Naive thymus-derived CD4-positive, alpha-beta T cell (primary cell): ENCODE measurements around the gene DUXB. TPM values are rescaled to one million over a fixed set of nuclear protein-coding genes. Genes with fewer than 3 reads are reported as not detected.

ENCODE experiments used
- ATAC-seq: fragments of 150-1000 bp; cut with Tn5 transposase; 2 replicates; pipeline ENCODE4 v1.10.0; 2021; ENCODE audit warnings: mild to moderate bottlenecking, moderate library complexity
- CTCF ChIA-PET: fragments of 350-600 bp; sonication (Branson Sonifier 250); formaldehyde crosslinking; loops from one replicate; lab custom pipeline; 2021; ENCODE audit warnings: antibody characterized with exemption; lab: Charles Lee
- POLR2A ChIA-PET: fragments of 350-600 bp; sonication (Branson Sonifier 250); formaldehyde crosslinking; loops from one replicate; lab custom pipeline; 2021; ENCODE audit warnings: antibody characterized with exemption, inconsistent platforms; lab: Charles Lee
- DNase-seq, 9 donors: peaks; one replicate each; pipeline versions ENCODE4 v3.0.0 to v3.0.0-alpha.2; 2020 to 2022; ENCODE audit warnings: mixed read lengths in 1 of 9
- H3K27ac ChIP-seq: one replicate; pipeline ENCODE4 v1.7.0; 2013; ENCODE audit warnings: mild to moderate bottlenecking, low read depth, low read length, moderate library complexity
- H3K27me3 ChIP-seq, 2 donors: one replicate each; pipeline ENCODE4 v1.7.0; 2013; ENCODE audit warnings: low read length in 2 of 2, mild to moderate bottlenecking in 2 of 2, moderate library complexity in 2 of 2; ENCODE audit not compliant: control insufficient read depth in 2 of 2, insufficient read depth in 2 of 2
- H3K36me3 ChIP-seq, 3 experiments: 1 replicate in 2 of 3; 2 replicates in 1 of 3; pipeline ENCODE4 v1.7.0; 2013; ENCODE audit warnings: low read length in 3 of 3, mild to moderate bottlenecking in 3 of 3, moderate library complexity in 1 of 3; ENCODE audit not compliant: insufficient read depth in 3 of 3, control insufficient read depth in 2 of 3
- H3K4me1 ChIP-seq, 2 donors: one replicate each; pipeline ENCODE4 v1.7.0; 2013; ENCODE audit warnings: low read length in 2 of 2, mild to moderate bottlenecking in 2 of 2, moderate library complexity in 1 of 2; ENCODE audit not compliant: control insufficient read depth in 2 of 2, insufficient read depth in 2 of 2
- H3K4me3 ChIP-seq: 2 replicates; pipeline ENCODE4 v1.7.0; 2013; ENCODE audit warnings: mild to moderate bottlenecking, low read length
- H3K9me3 ChIP-seq, 3 experiments: 1 replicate in 2 of 3; 2 replicates in 1 of 3; pipeline ENCODE4 v1.7.0; 2013; ENCODE audit warnings: low read length in 3 of 3; ENCODE audit not compliant: control insufficient read depth in 2 of 3
- H3K27ac Mint-ChIP-seq, 9 donors: one replicate each; pipeline ENCODE4 v1.8.0; 2020 to 2022; ENCODE audit warnings: mixed read lengths in 9 of 9, mild to moderate bottlenecking in 8 of 9, moderate library complexity in 5 of 9, inconsistent platforms in 2 of 9
- H3K27me3 Mint-ChIP-seq, 5 donors: one replicate each; pipeline ENCODE4 v1.8.0; 2021 to 2022; ENCODE audit warnings: mixed read lengths in 5 of 5, mild to moderate bottlenecking in 1 of 5
- H3K36me3 Mint-ChIP-seq, 5 donors: one replicate each; pipeline ENCODE4 v1.8.0; 2020 to 2022; ENCODE audit warnings: mixed read lengths in 5 of 5, mild to moderate bottlenecking in 3 of 5, inconsistent platforms in 1 of 5
- H3K4me1 Mint-ChIP-seq, 7 donors: one replicate each; pipeline ENCODE4 v1.8.0; 2020 to 2022; ENCODE audit warnings: mixed read lengths in 7 of 7, mild to moderate bottlenecking in 3 of 7, inconsistent platforms in 1 of 7
- H3K4me3 Mint-ChIP-seq, 10 donors: one replicate each; pipeline ENCODE4 v1.8.0; 2020 to 2022; ENCODE audit warnings: mild to moderate bottlenecking in 10 of 10, mixed read lengths in 10 of 10, moderate library complexity in 6 of 10, inconsistent platforms in 2 of 10
- H3K9me3 Mint-ChIP-seq, 11 donors: one replicate each; pipeline ENCODE4 v1.8.0; 2020 to 2022; ENCODE audit warnings: mixed read lengths in 11 of 11, mild to moderate bottlenecking in 4 of 11, inconsistent platforms in 1 of 11, moderate library complexity in 1 of 11
- intact Hi-C, 2 donors: fragments of 100-400 bp; cut with micrococcal nuclease; formaldehyde crosslinking; loops; one replicate each; pipeline ENCODE4 v1.15.1; 2023
- polyA plus RNA-seq, 2 donors: library from polyadenylated mRNA; unstranded; fragments of 300-500 nt; fragmentation: Illumina TruSeq; gene quantifications; one replicate each; pipeline ENCODE4 v1.2.3, GENCODE V29; 2021
- total RNA-seq, 6 experiments: library from RNA in 5 of 6; stranded (reverse) in 5 of 6; gene quantifications; 1 replicate in 5 of 6; 2 replicates in 1 of 6; pipeline ENCODE4 v1.2.3 and lab custom pipeline; 2021 to 2026

Gene DUXB
- total RNA-seq = not detected
- not detected for polyA plus RNA-seq
- total RNA-seq (lab: John Stamatoyannopoulos, UW) = not detected

- intact Hi-C loops = no loop called here
- H3K27me3 ChIP-seq = no peaks in the 10 kb centered on the region
- Mint-ChIP-seq H3K27ac (no peak within 1 kb of the TSS), H3K4me1 (no peaks in the 10 kb centered on the region), H3K9me3 (peaks cover 0 to 4% (median 0%) of the 10 kb centered on the region in 11 donors), H3K4me3 (no peak within 1 kb of the TSS), H3K27me3 (peaks cover 0 to 5% (median 4%) of the 10 kb centered on the region in 5 donors), H3K36me3 (peaks cover 0 to 5% (median 0%) of the 10 kb centered on the region in 5 donors)
- ChIA-PET CTCF (no interaction called here), POLR2A (no interaction called here)
- no peak for ATAC-seq
- H3K9me3 ChIP-seq = no peaks in the 10 kb centered on the region
- no peak within 1 kb of the TSS for H3K27ac ChIP-seq
- no peak for DNase-seq
- no peak within 1 kb of the TSS for H3K4me3 ChIP-seq
- no peaks in the 10 kb centered on the region for H3K36me3 ChIP-seq
- H3K4me1 ChIP-seq = no peaks in the 10 kb centered on the region
Observed at GRCh38 chr16:75701361-75701760, at the start of gene DUXB. Gene DUXB, minus strand, starts transcription at chr16:75701461. Its CDS starts 43 bp downstream, at chr16:75701418.

GRCh38 chr16:75750528-75750927 is 49.3 kb upstream of the DUXB start:
- Histone ChIP-seq H3K9me3 (no peaks in the 10 kb centered on the region), H3K4me1 (no peaks in the 10 kb centered on the region), H3K27me3 (no peaks in the 10 kb centered on the region), H3K4me3 (no peak overlapping the region), H3K36me3 (no peaks in the 10 kb centered on the region), H3K27ac (no peak overlapping the region)
- Mint-ChIP-seq H3K9me3 (peaks cover 0 to 10% (median 0%) of the 10 kb centered on the region in 11 donors), H3K27me3 (peaks cover 7 to 35% (median 31%) of the 10 kb centered on the region in 5 donors), H3K4me1 (no peaks in the 10 kb centered on the region), H3K4me3 (no peak overlapping the region), H3K36me3 (peaks cover 0 to 5% (median 0%) of the 10 kb centered on the region in 5 donors), H3K27ac (no peak overlapping the region)
- DNase-seq (no peak), ATAC-seq (no peak)
- intact Hi-C loops = no loop called here
- ChIA-PET POLR2A (no interaction called here), CTCF (no interaction called here)

- peaks cover 3 to 26% (median 13%) of the 10 kb centered on the region in 11 donors for H3K9me3 Mint-ChIP-seq
- intact Hi-C loops = no loop called here
- ChIA-PET POLR2A (no interaction called here), CTCF (no interaction called here)
- H3K4me3 ChIP-seq = no peak overlapping the region
- no peaks in the 10 kb centered on the region for H3K36me3 ChIP-seq
- peaks cover 0 to 9% (median 3%) of the 10 kb centered on the region in 5 donors for H3K36me3 Mint-ChIP-seq
- DNase-seq = no peak
- H3K27me3 Mint-ChIP-seq = peaks cover 7 to 39% (median 35%) of the 10 kb centered on the region in 5 donors
- no peak overlapping the region for H3K4me3 Mint-ChIP-seq
- no peaks in the 10 kb centered on the region for H3K27me3 ChIP-seq
- ATAC-seq = no peak
- no peak overlapping the region for H3K27ac Mint-ChIP-seq
- H3K4me1 ChIP-seq = no peaks in the 10 kb centered on the region
- H3K9me3 ChIP-seq = peaks cover 0 to 3% (median 0%) of the 10 kb centered on the region in 3 experiments
- no peaks in the 10 kb centered on the region for H3K4me1 Mint-ChIP-seq
- H3K27ac ChIP-seq = no peak overlapping the region
Observed at GRCh38 chr16:75746359-75746758, 45.1 kb upstream of the DUXB start.

- intact Hi-C loops = no loop called here
- Histone ChIP-seq H3K27ac (no peak overlapping the region), H3K9me3 (peaks cover 0 to 3% (median 0%) of the 10 kb centered on the region in 3 experiments), H3K4me3 (no peak overlapping the region), H3K27me3 (no peaks in the 10 kb centered on the region), H3K36me3 (no peaks in the 10 kb centered on the region), H3K4me1 (no peaks in the 10 kb centered on the region)
- H3K36me3 Mint-ChIP-seq = peaks cover 0 to 9% (median 3%) of the 10 kb centered on the region in 5 donors
- H3K27ac Mint-ChIP-seq = no peak overlapping the region
- H3K4me1 Mint-ChIP-seq = no peaks in the 10 kb centered on the region
- no peak for ATAC-seq
- H3K27me3 Mint-ChIP-seq = peaks cover 7 to 40% (median 35%) of the 10 kb centered on the region in 5 donors
- H3K4me3 Mint-ChIP-seq = no peak overlapping the region
- no peak for DNase-seq
- ChIA-PET POLR2A (no interaction called here), CTCF (no interaction called here)
- peaks cover 3 to 26% (median 14%) of the 10 kb centered on the region in 11 donors for H3K9me3 Mint-ChIP-seq
Observed at GRCh38 chr16:75745823-75746222, 44.6 kb upstream of the DUXB start.

GRCh38 chr16:75745242-75745641 is 44.0 kb upstream of the DUXB start:
- H3K27ac Mint-ChIP-seq = no peak overlapping the region
- peaks cover 7 to 43% (median 35%) of the 10 kb centered on the region in 5 donors for H3K27me3 Mint-ChIP-seq
- Histone ChIP-seq H3K4me3 (no peak overlapping the region), H3K27me3 (no peaks in the 10 kb centered on the region), H3K36me3 (no peaks in the 10 kb centered on the region), H3K4me1 (no peaks in the 10 kb centered on the region), H3K27ac (no peak overlapping the region), H3K9me3 (peaks cover 0 to 3% (median 0%) of the 10 kb centered on the region in 3 experiments)
- no peaks in the 10 kb centered on the region for H3K4me1 Mint-ChIP-seq
- intact Hi-C loops = no loop called here
- POLR2A ChIA-PET = no interaction called here
- H3K36me3 Mint-ChIP-seq = peaks cover 0 to 9% (median 3%) of the 10 kb centered on the region in 5 donors
- no peak overlapping the region for H3K4me3 Mint-ChIP-seq
- DNase-seq (no peak), ATAC-seq (no peak)
- H3K9me3 Mint-ChIP-seq = peaks cover 3 to 26% (median 14%) of the 10 kb centered on the region in 11 donors
- CTCF ChIA-PET = no interaction called here

GRCh38 chr16:75742424-75743047 is 41.3 kb upstream of the DUXB start:
- H3K4me3 Mint-ChIP-seq = no peak overlapping the region
- no peak for ATAC-seq
- peaks cover 3 to 31% (median 12%) of the 10 kb centered on the region in 11 donors for H3K9me3 Mint-ChIP-seq
- Histone ChIP-seq H3K4me3 (no peak overlapping the region), H3K36me3 (no peaks in the 10 kb centered on the region), H3K9me3 (peaks cover 0 to 3% (median 0%) of the 10 kb centered on the region in 3 experiments), H3K4me1 (no peaks in the 10 kb centered on the region), H3K27me3 (no peaks in the 10 kb centered on the region), H3K27ac (no peak overlapping the region)
- POLR2A ChIA-PET = no interaction called here
- H3K36me3 Mint-ChIP-seq = peaks cover 0 to 4% (median 3%) of the 10 kb centered on the region in 5 donors
- H3K27ac Mint-ChIP-seq = no peak overlapping the region
- H3K4me1 Mint-ChIP-seq = no peaks in the 10 kb centered on the region
- peaks cover 3 to 36% (median 18%) of the 10 kb centered on the region in 5 donors for H3K27me3 Mint-ChIP-seq
- no peak for DNase-seq
- CTCF ChIA-PET = no interaction called here
- intact Hi-C loops = no loop called here
